Stimulated activated CD8-positive, alpha-beta memory T cell treated with anti-CD3 and anti-CD28 coated beads, Interleukin-4, amount 100 ng/mL, for 4 hours (primary cell): Measurements from ENCODE around the gene ATP6V1G2.
"Not testable (repeated sequence)": the region's sequence is repeated elsewhere in the genome, so short reads cannot be mapped to it uniquely, and the experiment has no call there.

Experiments used
- DNase-seq, 2 donors: peaks; one replicate each; pipeline ENCODE4 v3.0.0-alpha.2; 2020; ENCODE audit warnings: low read depth in 2 of 2, low spot score in 1 of 2

Gene ATP6V1G2

GRCh38 chr6:31529329-31530150 is 16.9 kb downstream of the ATP6V1G2 start:
- DNase-seq, result no peak

DNA sequence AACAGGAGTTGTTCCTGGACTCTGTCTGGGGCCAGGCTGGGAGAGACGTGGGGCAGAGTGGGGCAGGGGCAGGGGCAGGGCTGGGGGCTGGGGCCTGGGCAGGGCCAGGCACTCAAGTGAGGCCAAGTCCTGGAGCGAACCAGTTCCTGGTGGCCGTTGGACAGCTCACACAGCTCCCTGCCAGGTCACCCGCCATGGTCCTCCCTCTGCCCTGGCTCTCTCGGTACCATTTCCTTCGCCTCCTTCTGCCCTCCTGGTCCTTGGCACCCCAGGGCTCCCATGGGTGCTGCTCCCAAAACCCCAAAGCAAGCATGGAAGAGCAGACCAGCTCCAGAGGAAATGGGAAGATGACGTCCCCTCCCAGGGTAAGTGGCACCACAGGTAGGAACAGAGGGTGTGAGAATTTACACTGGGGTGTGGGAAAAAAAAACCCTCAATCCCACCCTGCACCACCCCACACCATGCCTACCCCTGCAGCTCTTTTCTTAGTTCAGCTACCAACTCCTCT is 17.5 kb downstream of the ATP6V1G2 start, which contains the start of gene MCCD1:
MCCD1 (plus strand) TSS at position 142 of the 508 bp plus-strand sequence; CDS start at position 195, 53 bp downstream.
- no peak for DNase-seq

DNA sequence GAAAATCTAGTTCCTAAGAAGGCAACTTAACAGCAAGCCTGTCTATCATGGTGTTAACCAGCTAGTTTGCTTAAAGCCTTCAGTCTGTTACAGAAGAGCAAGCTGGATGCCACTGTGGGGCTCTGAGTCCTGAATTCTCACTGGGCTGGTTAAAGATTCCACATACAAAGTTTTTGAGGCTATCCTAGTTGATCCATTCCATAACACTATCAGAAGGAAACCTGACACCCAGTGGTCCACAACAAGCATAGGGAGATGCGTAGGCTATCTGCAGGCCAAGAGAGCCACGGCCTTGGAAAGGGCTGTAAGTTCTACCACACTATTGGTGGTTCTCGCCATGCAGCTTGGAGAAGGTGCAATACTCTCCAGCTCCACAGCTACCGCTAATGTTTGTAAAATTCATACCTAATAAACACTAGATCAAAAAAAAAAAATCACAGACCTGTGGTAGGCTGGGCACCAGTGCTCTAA is 18.1 kb downstream of the ATP6V1G2 start:
- no peak for DNase-seq

DNA sequence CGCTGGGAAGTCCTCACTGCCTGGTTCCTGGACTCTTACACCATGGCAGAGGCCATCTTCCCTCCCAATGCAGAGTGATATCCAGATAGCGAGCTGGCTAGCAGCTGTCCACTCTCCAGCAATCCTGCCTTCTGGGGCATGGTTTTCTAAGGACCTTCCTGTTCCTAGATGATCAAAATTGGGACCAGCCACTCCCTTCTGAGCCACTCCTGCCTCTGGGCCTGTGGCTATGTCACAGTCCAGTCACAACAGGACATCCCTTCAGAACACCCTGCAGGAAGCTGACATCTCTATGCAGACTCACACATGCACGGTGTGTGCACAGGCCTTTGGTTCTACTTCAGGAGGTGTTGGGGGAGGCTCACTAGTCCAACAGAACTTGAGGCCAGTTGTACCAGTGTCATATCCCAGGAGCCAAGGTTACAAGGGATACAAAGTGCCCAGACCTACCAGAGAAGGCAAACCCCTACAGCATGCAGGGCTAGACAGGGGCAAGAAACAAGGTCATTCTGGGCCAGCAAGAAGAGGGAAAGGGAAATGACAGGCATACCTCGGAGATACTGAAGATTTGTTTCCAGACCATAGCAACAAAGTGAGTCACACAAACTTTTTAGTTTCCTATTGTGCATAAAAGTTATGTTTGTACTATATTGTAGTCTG is 20.3 kb downstream of the ATP6V1G2 start:
- no peak for DNase-seq

- no peak for DNase-seq
Observed at GRCh38 chr6:31525553-31525931, 20.9 kb downstream of the ATP6V1G2 start.

DNA sequence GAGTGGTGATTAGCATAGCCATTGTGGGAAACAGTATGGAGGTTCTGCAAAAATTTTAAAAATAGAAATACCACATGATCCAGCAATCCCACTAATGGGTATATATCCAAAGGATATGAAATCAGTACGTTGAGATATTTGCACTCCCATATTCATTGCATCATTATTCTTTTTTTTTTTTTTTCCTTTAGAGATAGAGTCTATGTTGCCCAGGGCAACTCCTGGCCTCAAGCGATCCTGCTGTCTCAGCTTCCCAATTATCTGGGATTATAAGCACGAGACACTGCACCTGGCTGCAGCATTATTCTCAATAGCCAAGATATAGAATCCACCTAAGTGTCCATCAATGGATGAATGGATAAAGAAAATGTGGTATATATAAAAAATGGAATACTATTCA is 24.6 kb downstream of the ATP6V1G2 start:
- no peak for DNase-seq

- DNase-seq, result no peak
Observed at GRCh38 chr6:31513456-31514165, 32.8 kb downstream of the ATP6V1G2 start.

DNA sequence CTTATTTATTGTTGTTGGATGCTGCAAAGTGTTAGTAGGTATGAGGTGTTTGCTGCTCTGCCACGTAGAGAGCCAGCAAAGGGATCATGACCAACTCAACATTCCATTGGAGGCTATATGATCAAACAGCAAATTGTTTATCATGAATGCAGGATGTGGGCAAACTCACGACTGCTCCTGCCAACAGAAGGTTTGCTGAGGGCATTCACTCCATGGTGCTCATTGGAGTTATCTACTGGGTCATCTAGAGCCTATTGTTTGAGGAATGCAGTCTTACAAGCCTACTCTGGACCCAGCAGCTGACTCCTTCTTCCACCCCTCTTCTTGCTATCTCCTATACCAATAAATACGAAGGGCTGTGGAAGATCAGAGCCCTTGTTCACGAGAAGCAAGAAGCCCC is 36.4 kb downstream of the ATP6V1G2 start:
- no peak for DNase-seq

- not testable (repeated sequence) for DNase-seq
Observed at GRCh38 chr6:31509036-31509435, 37.4 kb downstream of the ATP6V1G2 start.

DNA sequence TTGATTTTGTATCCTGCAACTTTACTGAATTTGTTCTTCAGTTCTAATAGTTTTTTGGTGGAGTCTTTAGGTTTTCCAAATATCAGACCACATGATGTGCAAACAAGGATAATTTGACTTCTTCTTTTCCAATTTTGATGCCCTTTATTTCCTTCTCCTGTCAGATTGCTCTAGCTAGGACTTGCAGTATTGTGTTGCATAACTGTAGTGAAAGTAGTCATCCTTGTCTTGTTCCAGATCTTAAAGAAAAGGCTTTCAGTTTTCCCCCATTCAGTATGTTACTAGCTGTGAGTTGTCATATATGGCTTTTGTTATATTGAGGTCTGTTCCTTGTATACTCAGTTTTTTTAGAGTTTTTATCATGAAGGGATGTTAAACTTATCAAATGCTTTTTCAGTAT is 43.8 kb downstream of the ATP6V1G2 start:
- no peak for DNase-seq

GRCh38 chr6:31499648-31500047 is 46.8 kb downstream of the ATP6V1G2 start:
- DNase-seq, result not testable (repeated sequence)

- no peak for DNase-seq
Observed at GRCh38 chr6:31498748-31499147, 47.7 kb downstream of the ATP6V1G2 start.

GRCh38 chr6:31497531-31498476 is 48.6 kb downstream of the ATP6V1G2 start, which contains the start of gene MICB:
MICB (plus strand) TSS chr6:31498145; CDS start chr6:31498194, 49 bp downstream.
- DNase-seq, result peak; percentile 69 to 77

GRCh38 chr6:31496826-31497225 is 49.6 kb downstream of the ATP6V1G2 start:
- DNase-seq, result not testable (repeated sequence)

- DNase-seq, result no peak
Observed at GRCh38 chr6:31495580-31495979, 50.8 kb downstream of the ATP6V1G2 start.
